ENCODE data around the gene PTPRJ. TPM values are rescaled to one million over a fixed set of nuclear protein-coding genes. Genes with fewer than 3 reads are reported as not detected.
A peak's percentile ranks its signal among the peaks of the same experiment; 100 is the strongest.

The PTPRJ gene
- total and polyA plus RNA-seq, 7 donors: 2.4 to 23.3 (median 10.2) TPM

- WGBS, 2 donors: 94 to 95% methylated on average over 9 of the region's 9 CpGs
- Histone ChIP-seq H3K4me1 (peaks cover 0 to 18% (median 9%) of the 10 kb centered on the region in 4 donors), H3K27me3 (no peaks in the 10 kb centered on the region), H3K9me3 (no peaks in the 10 kb centered on the region), H3K27ac (no peak overlapping the region), H3K4me3 (no peak overlapping the region), H3K36me3 (no peaks in the 10 kb centered on the region)
- no peak for DNase-seq
- intact Hi-C loops (cut with DNase I): no loop called here
- no peak for TF ChIP-seq EP300 (IDR thresholded peaks at IDR 0.05)
- TF ChIP-seq CTCF (IDR thresholded peaks at IDR 0.05): no peak
- no peak for TF ChIP-seq POLR2A (IDR thresholded peaks at IDR 0.05)
- TF ChIP-seq POLR2AphosphoS5 (IDR thresholded peaks at IDR 0.05): no peak
Measured at GRCh38 chr11:48025293-48025983, 45.1 kb downstream of the PTPRJ start.

GRCh38 chr11:48025984-48026340, 45.6 kb downstream of the PTPRJ start:
- Histone ChIP-seq H3K27me3 (no peaks in the 10 kb centered on the region), H3K4me3 (no peak overlapping the region), H3K4me1 (peaks cover 0 to 20% (median 11%) of the 10 kb centered on the region in 4 donors), H3K9me3 (no peaks in the 10 kb centered on the region), H3K36me3 (no peaks in the 10 kb centered on the region), H3K27ac (no peak overlapping the region)
- 89 to 93% methylated on average over 3 of the region's 3 CpGs for WGBS, 2 donors
- no peak for DNase-seq
- intact Hi-C loops (cut with DNase I): no loop called here
- TF ChIP-seq POLR2A (IDR thresholded peaks at IDR 0.05): no peak
- no peak for TF ChIP-seq EP300 (IDR thresholded peaks at IDR 0.05)
- no peak for TF ChIP-seq POLR2AphosphoS5 (IDR thresholded peaks at IDR 0.05)
- no peak for TF ChIP-seq CTCF (IDR thresholded peaks at IDR 0.05)

GRCh38 chr11:48028914-48029680, 48.7 kb downstream of the PTPRJ start:
- H3K4me1 ChIP-seq: peaks cover 0 to 30% (median 18%) of the 10 kb centered on the region in 4 donors
- H3K27ac ChIP-seq: peak overlapping the region in 1 of 4 donors; percentile 5
- H3K9me3 ChIP-seq: no peaks in the 10 kb centered on the region
- intact Hi-C loops (cut with DNase I): no loop called here
- TF ChIP-seq POLR2A (IDR thresholded peaks at IDR 0.05): no peak
- TF ChIP-seq EP300 (IDR thresholded peaks at IDR 0.05): no peak
- TF ChIP-seq POLR2AphosphoS5 (IDR thresholded peaks at IDR 0.05): no peak
- TF ChIP-seq CTCF (IDR thresholded peaks at IDR 0.05): no peak
- DNase-seq: no peak
- H3K4me3 ChIP-seq: no peak overlapping the region
- no peaks in the 10 kb centered on the region for H3K36me3 ChIP-seq
- no peaks in the 10 kb centered on the region for H3K27me3 ChIP-seq
- 55 to 72% methylated on average over 6 of the region's 6 CpGs for WGBS, 2 donors

- no peaks in the 10 kb centered on the region for H3K36me3 ChIP-seq
- no peak for DNase-seq
- WGBS, 2 donors: 70 to 81% methylated on average over 6 of the region's 6 CpGs
- no peaks in the 10 kb centered on the region for H3K27me3 ChIP-seq
- peak overlapping the region in 1 of 4 donors; percentile 11 for H3K27ac ChIP-seq
- intact Hi-C loops (cut with DNase I): no loop called here
- no peak overlapping the region for H3K4me3 ChIP-seq
- peaks cover 0 to 36% (median 23%) of the 10 kb centered on the region in 4 donors for H3K4me1 ChIP-seq
- H3K9me3 ChIP-seq: no peaks in the 10 kb centered on the region
- TF ChIP-seq POLR2A (IDR thresholded peaks at IDR 0.05): no peak
- no peak for TF ChIP-seq CTCF (IDR thresholded peaks at IDR 0.05)
- no peak for TF ChIP-seq EP300 (IDR thresholded peaks at IDR 0.05)
- no peak for TF ChIP-seq POLR2AphosphoS5 (IDR thresholded peaks at IDR 0.05)
Measured at GRCh38 chr11:48029681-48030290, 49.4 kb downstream of the PTPRJ start.

Measured in sigmoid colon (tissue), 7 donors.